Epithelial cell of esophagus (primary cell): ENCODE data around the gene FHDC1.

Experiments used
- DNase-seq: peaks from one replicate; pipeline ENCODE4 v3.0.0; 2010; ENCODE audit warnings: low read depth
- H3K4me3 ChIP-seq: 2 replicates; pipeline ENCODE4 v1.5.1; 2011; ENCODE audit warnings: mild to moderate bottlenecking, low read length, control low read depth
- TF ChIP-seq, protein P1 (sequence below): IDR thresholded peaks from 2 replicates; pipeline ENCODE4 v1.5.1; 2011; ENCODE audit warnings: low read depth, mild to moderate bottlenecking, low read length, control low read depth, inconsistent platforms; ENCODE audit not compliant: insufficient read depth; ENCODE audit errors: missing control alignments

The FHDC1 gene

DNA sequence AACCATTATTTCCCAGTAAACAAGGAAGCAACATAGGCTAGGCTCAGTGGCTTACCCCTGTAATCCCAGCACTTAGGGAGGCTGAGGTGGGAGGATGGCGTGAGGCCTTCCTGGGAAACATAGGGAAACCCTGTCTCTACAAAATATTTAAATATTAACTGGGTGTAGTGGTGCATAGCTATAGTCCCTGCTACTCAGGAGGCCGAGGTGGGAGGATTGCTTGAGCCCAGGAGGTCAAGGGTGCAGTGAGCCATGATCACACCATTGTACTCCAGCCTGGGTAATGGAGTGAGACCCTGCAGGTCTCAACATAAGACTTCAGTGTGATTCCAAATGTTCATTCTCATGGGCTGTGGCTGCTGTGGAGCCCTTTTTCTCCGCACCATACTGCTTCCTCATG is 34.9 kb downstream of the FHDC1 start:
- TF ChIP-seq, protein P1, sequence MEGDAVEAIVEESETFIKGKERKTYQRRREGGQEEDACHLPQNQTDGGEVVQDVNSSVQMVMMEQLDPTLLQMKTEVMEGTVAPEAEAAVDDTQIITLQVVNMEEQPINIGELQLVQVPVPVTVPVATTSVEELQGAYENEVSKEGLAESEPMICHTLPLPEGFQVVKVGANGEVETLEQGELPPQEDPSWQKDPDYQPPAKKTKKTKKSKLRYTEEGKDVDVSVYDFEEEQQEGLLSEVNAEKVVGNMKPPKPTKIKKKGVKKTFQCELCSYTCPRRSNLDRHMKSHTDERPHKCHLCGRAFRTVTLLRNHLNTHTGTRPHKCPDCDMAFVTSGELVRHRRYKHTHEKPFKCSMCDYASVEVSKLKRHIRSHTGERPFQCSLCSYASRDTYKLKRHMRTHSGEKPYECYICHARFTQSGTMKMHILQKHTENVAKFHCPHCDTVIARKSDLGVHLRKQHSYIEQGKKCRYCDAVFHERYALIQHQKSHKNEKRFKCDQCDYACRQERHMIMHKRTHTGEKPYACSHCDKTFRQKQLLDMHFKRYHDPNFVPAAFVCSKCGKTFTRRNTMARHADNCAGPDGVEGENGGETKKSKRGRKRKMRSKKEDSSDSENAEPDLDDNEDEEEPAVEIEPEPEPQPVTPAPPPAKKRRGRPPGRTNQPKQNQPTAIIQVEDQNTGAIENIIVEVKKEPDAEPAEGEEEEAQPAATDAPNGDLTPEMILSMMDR, result no peak
- no peak for DNase-seq
- H3K4me3 ChIP-seq, result no peak overlapping the region

DNA sequence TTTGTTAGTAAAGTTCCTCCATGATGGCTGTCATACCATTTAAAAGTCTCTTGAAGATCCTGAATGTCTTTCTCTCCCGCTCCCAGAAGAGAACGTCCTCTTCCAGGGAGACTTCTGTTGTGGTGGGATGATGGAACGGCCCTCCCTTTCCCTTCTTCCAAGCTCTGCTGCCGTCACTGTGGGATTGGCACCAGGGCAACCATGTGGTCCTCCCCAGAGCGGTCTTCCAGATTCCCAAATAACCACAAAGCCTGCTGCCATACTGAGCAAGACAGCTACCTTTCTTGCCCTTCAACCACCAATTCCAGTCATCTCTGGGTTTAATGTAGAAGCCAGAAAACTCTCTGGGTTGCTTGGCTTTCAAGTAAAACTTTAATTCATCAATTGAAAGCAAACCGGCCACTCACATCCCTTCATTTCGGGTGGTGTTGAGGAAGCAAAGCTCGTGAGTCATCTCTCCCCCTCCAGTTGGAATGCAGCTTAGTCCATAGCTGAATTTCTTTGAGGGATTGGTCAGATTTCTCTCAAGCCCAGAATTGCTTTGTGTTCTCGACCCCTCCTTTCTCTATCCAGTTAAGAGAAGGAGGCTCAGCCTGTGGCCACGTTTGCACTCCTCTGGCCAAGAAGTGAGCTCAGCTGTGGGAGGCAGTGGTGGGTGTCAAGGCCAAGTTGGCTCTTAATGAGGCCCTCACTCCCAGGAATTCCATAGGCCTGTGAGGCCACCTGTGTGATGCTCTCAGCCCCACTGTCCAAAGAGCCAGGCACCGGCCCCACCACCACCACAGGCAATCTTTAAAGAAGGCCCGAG is 36.9 kb downstream of the FHDC1 start:
- DNase-seq, result peak; percentile 80
- TF ChIP-seq, protein P1, result no peak
- no peak overlapping the region for H3K4me3 ChIP-seq

DNA sequence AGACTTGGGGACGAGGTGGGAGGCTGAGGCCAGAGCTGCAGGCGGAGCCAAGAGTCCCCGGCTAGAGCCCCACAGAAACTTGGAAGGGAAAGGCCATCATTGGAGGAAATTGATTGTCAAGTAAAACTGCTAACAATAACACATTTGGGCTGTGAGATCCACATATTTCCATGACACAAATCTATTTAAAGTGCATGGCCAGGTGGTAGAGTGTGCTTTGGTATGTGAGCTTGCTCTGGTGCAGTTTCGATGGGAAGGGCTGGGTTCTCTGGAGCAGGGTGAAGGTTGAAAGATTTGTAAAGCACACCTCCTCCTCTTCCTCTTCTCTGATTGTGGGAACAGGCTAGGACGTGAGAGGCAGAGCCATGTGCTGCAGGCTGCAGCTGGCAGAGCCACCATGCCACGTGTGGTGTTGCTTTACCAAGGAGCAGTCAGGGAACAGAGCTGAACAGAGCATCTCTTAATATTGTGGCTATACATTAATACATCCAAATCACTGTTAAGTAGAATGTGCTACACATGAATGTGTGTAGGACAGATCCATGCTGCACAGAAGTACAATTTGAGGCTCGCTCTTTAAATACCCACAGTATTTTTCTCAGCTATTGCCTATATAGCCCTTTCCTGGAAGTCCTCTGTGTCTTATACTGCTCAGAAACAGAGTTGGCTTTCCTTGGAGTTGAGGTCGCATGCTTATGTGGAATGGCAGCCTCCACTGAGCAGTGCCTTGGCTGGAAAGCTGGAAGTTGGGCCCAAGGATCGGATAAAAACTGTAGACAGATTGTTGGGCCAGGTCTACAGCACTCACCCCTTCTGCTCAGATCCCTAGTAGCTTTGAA is 37.7 kb downstream of the FHDC1 start:
- no peak for DNase-seq
- no peak overlapping the region for H3K4me3 ChIP-seq
- TF ChIP-seq, protein P1, result no peak

DNA sequence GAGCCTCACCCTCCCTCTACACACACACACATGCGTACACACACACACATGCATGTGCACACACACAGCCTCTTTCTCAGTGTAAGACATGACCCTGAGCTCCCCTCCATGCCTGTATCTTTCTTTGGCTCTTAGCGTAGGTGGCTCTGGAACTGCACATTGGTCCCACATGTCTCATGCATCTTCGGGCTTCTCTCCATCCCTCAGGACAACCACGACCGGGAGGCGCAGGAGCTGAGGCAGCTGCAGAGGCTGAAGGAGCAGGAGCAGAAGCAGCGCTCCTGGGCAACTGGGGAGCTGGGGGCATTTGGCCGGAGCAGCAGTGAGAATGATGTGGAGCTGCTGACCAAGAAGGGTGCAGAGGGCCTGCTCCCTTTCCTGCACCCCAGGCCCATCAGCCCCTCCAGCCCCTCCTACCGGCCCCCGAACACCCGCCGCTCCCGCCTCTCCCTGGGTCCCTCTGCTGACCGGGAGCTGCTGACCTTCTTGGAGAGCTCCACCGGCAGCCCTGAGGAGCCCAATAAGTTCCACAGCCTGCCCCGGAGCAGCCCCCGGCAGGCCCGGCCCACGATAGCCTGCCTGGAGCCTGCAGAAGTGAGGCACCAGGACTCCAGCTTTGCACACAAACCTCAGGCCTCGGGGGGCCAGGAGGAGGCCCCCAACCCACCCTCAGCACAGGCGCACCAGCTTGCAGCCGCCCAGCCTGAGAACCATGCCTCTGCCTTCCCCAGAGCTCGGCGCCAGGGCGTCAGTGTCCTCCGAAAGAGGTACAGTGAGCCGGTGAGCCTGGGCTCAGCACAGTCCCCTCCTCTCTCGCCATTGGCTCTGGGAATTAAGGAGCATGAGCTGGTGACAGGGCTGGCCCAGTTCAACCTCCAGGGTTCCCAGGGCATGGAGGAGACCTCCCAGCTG is 38.6 kb downstream of the FHDC1 start:
- no peak for DNase-seq
- TF ChIP-seq, protein P1, result no peak
- no peak overlapping the region for H3K4me3 ChIP-seq

DNA sequence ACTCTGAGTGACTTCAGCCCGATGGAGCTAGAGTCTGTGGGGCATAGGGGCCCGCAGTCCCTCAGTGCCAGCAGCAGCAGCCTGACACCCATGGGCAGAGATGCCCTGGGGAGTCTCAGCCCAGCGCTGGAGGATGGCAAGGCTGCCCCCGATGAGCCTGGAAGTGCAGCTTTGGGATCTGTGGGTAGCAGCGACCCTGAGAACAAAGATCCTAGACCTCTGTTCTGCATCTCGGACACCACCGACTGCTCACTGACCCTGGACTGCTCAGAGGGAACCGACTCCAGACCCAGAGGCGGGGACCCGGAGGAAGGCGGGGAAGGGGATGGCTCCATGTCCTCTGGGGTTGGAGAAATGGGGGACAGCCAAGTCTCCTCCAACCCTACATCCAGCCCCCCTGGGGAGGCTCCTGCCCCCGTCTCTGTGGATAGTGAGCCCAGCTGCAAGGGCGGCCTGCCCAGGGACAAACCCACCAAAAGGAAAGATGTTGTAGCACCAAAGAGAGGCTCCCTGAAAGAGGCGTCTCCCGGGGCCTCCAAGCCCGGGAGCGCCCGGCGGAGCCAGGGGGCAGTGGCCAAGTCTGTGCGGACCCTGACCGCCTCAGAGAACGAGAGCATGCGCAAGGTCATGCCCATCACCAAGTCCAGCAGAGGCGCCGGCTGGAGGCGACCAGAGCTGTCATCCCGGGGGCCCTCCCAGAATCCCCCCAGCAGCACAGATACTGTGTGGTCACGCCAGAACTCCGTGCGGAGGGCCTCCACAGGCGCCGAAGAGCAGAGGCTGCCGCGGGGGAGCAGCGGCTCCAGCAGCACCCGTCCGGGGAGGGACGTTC is 39.5 kb downstream of the FHDC1 start:
- H3K4me3 ChIP-seq, result no peak overlapping the region
- DNase-seq, result no peak
- TF ChIP-seq, protein P1, result no peak
